Measurements from ENCODE around the gene MICAL2.
A peak's percentile ranks its signal among the peaks of the same experiment; 100 is the strongest.

Gene MICAL2

GRCh38 chr11:12079726-12080556 lies 30.4 kb upstream of the MICAL2 start:
- no peak for DNase-seq

- no peak for DNase-seq
These were observed 27.0 kb upstream of the MICAL2 start for GRCh38 chr11:12083380-12083779.

GRCh38 chr11:12084256-12084655 lies 26.1 kb upstream of the MICAL2 start:
- DNase-seq, result no peak

- no peak for DNase-seq
These were observed 24.8 kb upstream of the MICAL2 start for GRCh38 chr11:12085371-12086251.

GRCh38 chr11:12086271-12087074 lies 23.9 kb upstream of the MICAL2 start:
- DNase-seq, result no peak

- DNase-seq, result no peak
These were observed 23.1 kb upstream of the MICAL2 start for GRCh38 chr11:12087075-12088004.

GRCh38 chr11:12088047-12088481 lies 22.3 kb upstream of the MICAL2 start:
- DNase-seq, result no peak

GRCh38 chr11:12088531-12088930 lies 21.9 kb upstream of the MICAL2 start:
- no peak for DNase-seq

GRCh38 chr11:12089041-12089440 lies 21.3 kb upstream of the MICAL2 start:
- no peak for DNase-seq

GRCh38 chr11:12089473-12089872 lies 20.9 kb upstream of the MICAL2 start:
- no peak for DNase-seq

- no peak for DNase-seq
These were observed 20.3 kb upstream of the MICAL2 start for GRCh38 chr11:12090061-12090591.

- no peak for DNase-seq
These were observed 19.6 kb upstream of the MICAL2 start for GRCh38 chr11:12090761-12091258.

GRCh38 chr11:12091956-12092558 lies 18.3 kb upstream of the MICAL2 start:
- no peak for DNase-seq

GRCh38 chr11:12092714-12093113 lies 17.7 kb upstream of the MICAL2 start:
- DNase-seq, result peak; percentile 58

GRCh38 chr11:12094872-12095800 lies 15.3 kb upstream of the MICAL2 start:
- DNase-seq, result no peak

GRCh38 chr11:12097219-12097618 lies 13.2 kb upstream of the MICAL2 start:
- no peak for DNase-seq

- no peak for DNase-seq
These were observed 11.8 kb upstream of the MICAL2 start for GRCh38 chr11:12098601-12099000.

GRCh38 chr11:12099132-12099873 lies 11.1 kb upstream of the MICAL2 start:
- DNase-seq, result no peak

- DNase-seq, result no peak
These were observed 10.0 kb upstream of the MICAL2 start for GRCh38 chr11:12100429-12100828.

Measured in NCI-H2107 (cell line).